Measurements from ENCODE around the gene PLOD2.

GRCh38 chr3:146026547-146026946 lies 134.4 kb downstream of the PLOD2 start:
- TF ChIP-seq EZH2 (optimal IDR thresholded peaks at IDR 0.05; ENCODE audit: low read depth, low read length) (no peak), CTCF (IDR thresholded peaks at IDR 0.05; ENCODE audit: low read length) (no peak)
